PC-3 (cell line): ENCODE results near the gene RASAL2. TPM values are rescaled to one million over a fixed set of nuclear protein-coding genes. Genes with fewer than 3 reads are reported as not detected.

Experiments
- ATAC-seq: fragments of 200-7000 bp; cut with Tn5 transposase; 2 replicates; pipeline ENCODE4 v1.9.1; 2020; ENCODE audit warnings: mild to moderate bottlenecking, moderate library complexity
- BruUV-seq: library from RNA; stranded (reverse); fragments of 400-500 nt; replicated peaks from 2 replicates; lab custom pipeline; 2021; lab: Mats Ljungman, UMichigan
- CTCF ChIA-PET: fragments of 300-600 bp; sonication (Branson Sonifier 250); formaldehyde crosslinking; loops from one replicate; lab custom pipeline; 2022; ENCODE audit warnings: antibody characterized with exemption; lab: Charles Lee
- POLR2A ChIA-PET: fragments of 300-600 bp; sonication (Branson Sonifier 250); formaldehyde crosslinking; loops from one replicate; lab custom pipeline; 2022; ENCODE audit warnings: antibody characterized with exemption; ENCODE audit not compliant: unreplicated experiment; lab: Charles Lee
- DNase-seq: peaks from one replicate; pipeline ENCODE4 v3.0.0-alpha.2; 2015
- H2AFZ ChIP-seq: fragments of 300-600 bp; sonication (generic); 2 replicates; pipeline ENCODE4 v1.6.0; 2016; ENCODE audit warnings: antibody characterized with exemption, low read length
- H3F3A ChIP-seq: fragments of 300-600 bp; sonication (generic); one replicate; pipeline ENCODE4 v1.6.0; 2017; ENCODE audit warnings: antibody characterized with exemption, low read length, control low read depth, mild to moderate bottlenecking; ENCODE audit not compliant: unreplicated experiment
- H3K27ac ChIP-seq: fragments of 300-600 bp; sonication (generic); 2 replicates; pipeline ENCODE4 v1.5.1; 2016; ENCODE audit warnings: mild to moderate bottlenecking, low read length
- H3K27me3 ChIP-seq: fragments of 300-600 bp; sonication (generic); 2 replicates; pipeline ENCODE4 v1.6.1; 2016; ENCODE audit warnings: low read length, mixed read lengths
- H3K36me3 ChIP-seq: fragments of 300-600 bp; sonication (generic); 2 replicates; pipeline ENCODE4 v1.6.1; 2016; ENCODE audit warnings: low read depth, mixed run types, low read length, mixed read lengths
- H3K4me1 ChIP-seq: fragments of 300-600 bp; sonication (generic); 2 replicates; pipeline ENCODE4 v1.5.1; 2016; ENCODE audit warnings: low read length; ENCODE audit not compliant: insufficient read depth
- H3K4me2 ChIP-seq: fragments of 300-600 bp; sonication (generic); 2 replicates; pipeline ENCODE4 v1.6.0; 2016; ENCODE audit warnings: low read length
- H3K4me3 ChIP-seq: fragments of 300-600 bp; sonication (generic); 2 replicates; pipeline ENCODE4 v1.5.1; 2016; ENCODE audit warnings: mild to moderate bottlenecking, low read length, mixed read lengths
- H3K79me2 ChIP-seq: fragments of 300-600 bp; sonication (generic); 2 replicates; pipeline ENCODE4 v1.6.1; 2017; ENCODE audit warnings: low read length, mixed read lengths
- H3K9ac ChIP-seq: fragments of 300-600 bp; sonication (generic); 2 replicates; pipeline ENCODE4 v1.6.0; 2016; ENCODE audit warnings: mild to moderate bottlenecking, low read length
- H3K9me2 ChIP-seq: fragments of 300-600 bp; sonication (generic); replicated peaks from 2 replicates; pipeline ENCODE4 v1.6.1; 2016; ENCODE audit warnings: mixed run types, low read length, mixed read lengths
- H3K9me3 ChIP-seq: fragments of 300-600 bp; sonication (generic); 2 replicates; pipeline ENCODE4 v1.6.1; 2016; ENCODE audit warnings: low read length, mixed read lengths
- H4K20me1 ChIP-seq: fragments of 300-600 bp; sonication (generic); 2 replicates; pipeline ENCODE4 v1.6.1; 2016; ENCODE audit warnings: low read length, mixed read lengths
- CTCF ChIP-seq: fragments of 300-600 bp; sonication (generic); conservative IDR thresholded peaks from 2 replicates; pipeline ENCODE4 v1.5.1; 2017; ENCODE audit warnings: antibody characterized with exemption, low read depth, mild to moderate bottlenecking, low read length
- EZH2 ChIP-seq: fragments of 300-600 bp; sonication (generic); IDR thresholded peaks from one replicate; pipeline ENCODE4 v1.6.1; 2017; ENCODE audit warnings: antibody characterized with exemption, mild to moderate bottlenecking, low read length; ENCODE audit not compliant: unreplicated experiment
- EZH2phosphoT487 ChIP-seq: fragments of 300-600 bp; sonication (generic); IDR thresholded peaks from 2 replicates; pipeline ENCODE4 v1.6.1; 2018; ENCODE audit warnings: mild to moderate bottlenecking, antibody characterized with exemption, low read length, borderline replicate concordance
- intact Hi-C: fragments of 100-400 bp; cut with micrococcal nuclease; formaldehyde crosslinking; loops from 2 replicates; pipeline ENCODE4 v1.9.0; 2023
- total RNA-seq: library from RNA; depleted of rRNA; stranded (reverse); fragments of >200 nt; gene quantifications from 2 replicates; pipeline ENCODE4 v1.2.3, GENCODE V29; 2014

The RASAL2 gene
- total RNA-seq, 1 experiment from 2014 or later = 7.9 TPM

GRCh38 chr1:178238722-178239510 is 145.0 kb downstream of the RASAL2 start:
- ChIA-PET POLR2A (interaction anchor here (0.5 kb wide), 1 partner anchor 145 kb away, joined by 3 read pairs; no protein-coding TSS in a partner anchor), CTCF (no interaction called here)
- Histone ChIP-seq H3K27ac (peak overlapping the region; percentile 98), H2AFZ (no peak overlapping the region), H3F3A (peaks cover 16% of the 10 kb centered on the region), H3K9ac (peak overlapping the region; percentile 79), H3K9me2 (no peaks in the 10 kb centered on the region), H3K36me3 (no peaks in the 10 kb centered on the region), H3K4me2 (peak overlapping the region; percentile 72), H4K20me1 (no peaks in the 10 kb centered on the region), H3K79me2 (peaks cover 43% of the 10 kb centered on the region), H3K4me1 (peaks cover 62% of the 10 kb centered on the region), H3K4me3 (peak overlapping the region; percentile 23), H3K9me3 (no peaks in the 10 kb centered on the region), H3K27me3 (no peaks in the 10 kb centered on the region)
- no peak for TF ChIP-seq EZH2phosphoT487
- ATAC-seq = peak; percentile 88
- BruUV-seq = TSS peak; percentile 50
- DNase-seq = peak; percentile 98
- intact Hi-C loops = loop anchor here (2.0 to 5.0 kb wide), 2 partner anchors 44 to 112 kb away; no protein-coding TSS in a partner anchor

- Histone ChIP-seq H3F3A (peaks cover 16% of the 10 kb centered on the region), H3K27me3 (no peaks in the 10 kb centered on the region), H3K9me3 (no peaks in the 10 kb centered on the region), H2AFZ (no peak overlapping the region), H3K27ac (peak overlapping the region; percentile 98), H3K79me2 (peaks cover 37% of the 10 kb centered on the region), H4K20me1 (no peaks in the 10 kb centered on the region), H3K36me3 (no peaks in the 10 kb centered on the region), H3K4me2 (peak overlapping the region; percentile 76), H3K4me1 (peaks cover 55% of the 10 kb centered on the region), H3K4me3 (0 out of 2 replicates have a peak overlapping the region, but pooled peaks have one; percentile 22), H3K9me2 (no peaks in the 10 kb centered on the region), H3K9ac (peak overlapping the region; percentile 76)
- ATAC-seq = peak; percentile 46
- intact Hi-C loops = no loop called here
- no TSS peak for BruUV-seq
- ChIA-PET POLR2A (no interaction called here), CTCF (interaction anchor here (0.6 to 1.5 kb wide), 2 partner anchors 96 to 209 kb away, joined by 3 to 8 read pairs; no protein-coding TSS in a partner anchor)
- TF ChIP-seq EZH2 = no peak
- no peak for TF ChIP-seq EZH2phosphoT487
- no peak for TF ChIP-seq CTCF
- DNase-seq = peak; percentile 60
Measured at GRCh38 chr1:178241057-178241456, 147.2 kb downstream of the RASAL2 start.

GRCh38 chr1:178241837-178242236 is 147.9 kb downstream of the RASAL2 start:
- Histone ChIP-seq H3F3A (peaks cover 16% of the 10 kb centered on the region), H3K27ac (peak overlapping the region; percentile 98), H3K4me2 (peak overlapping the region; percentile 76), H4K20me1 (no peaks in the 10 kb centered on the region), H3K9me3 (no peaks in the 10 kb centered on the region), H3K9ac (peak overlapping the region; percentile 76), H2AFZ (no peak overlapping the region), H3K27me3 (no peaks in the 10 kb centered on the region), H3K36me3 (no peaks in the 10 kb centered on the region), H3K9me2 (no peaks in the 10 kb centered on the region), H3K4me1 (peaks cover 51% of the 10 kb centered on the region), H3K79me2 (peaks cover 36% of the 10 kb centered on the region), H3K4me3 (no peak overlapping the region)
- ChIA-PET CTCF (interaction anchor here (0.6 to 1.5 kb wide), 2 partner anchors 96 to 210 kb away, joined by 3 to 8 read pairs; no protein-coding TSS in a partner anchor), POLR2A (no interaction called here)
- TF ChIP-seq EZH2 (no peak), CTCF (peak; percentile 36; the same call in 1 of the 2 replicates)
- DNase-seq (no peak), ATAC-seq (no peak)
- intact Hi-C loops = no loop called here
- BruUV-seq = no TSS peak
